ENCODE data around the gene GRIN3B.

The GRIN3B gene

DNA sequence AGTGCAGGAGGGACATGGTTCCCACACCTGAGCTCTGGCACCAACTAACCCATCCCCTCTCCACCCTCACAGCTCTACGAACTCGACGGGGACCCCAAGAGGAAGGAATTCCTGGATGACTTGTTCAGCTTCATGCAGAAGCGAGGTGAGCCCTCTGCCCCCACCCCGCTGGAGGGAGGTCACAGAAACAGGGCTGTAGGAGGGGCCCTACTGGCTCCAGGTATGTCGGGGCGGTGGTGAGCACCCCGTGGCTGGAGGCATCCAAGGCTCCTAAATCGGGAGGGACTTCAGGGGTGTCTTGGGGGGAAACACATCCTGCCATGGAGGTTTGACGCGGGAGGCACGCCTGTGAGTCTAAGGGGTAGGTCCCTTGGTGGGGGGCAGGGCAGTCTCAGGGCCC lies 40.2 kb upstream of the GRIN3B start:
- in situ Hi-C loops (cut with HindIII; ENCODE audit: low sequenced_read_pairs): no loop called here
- DNase-seq (ENCODE audit: low read depth): no peak
- TF ChIP-seq, protein P1, sequence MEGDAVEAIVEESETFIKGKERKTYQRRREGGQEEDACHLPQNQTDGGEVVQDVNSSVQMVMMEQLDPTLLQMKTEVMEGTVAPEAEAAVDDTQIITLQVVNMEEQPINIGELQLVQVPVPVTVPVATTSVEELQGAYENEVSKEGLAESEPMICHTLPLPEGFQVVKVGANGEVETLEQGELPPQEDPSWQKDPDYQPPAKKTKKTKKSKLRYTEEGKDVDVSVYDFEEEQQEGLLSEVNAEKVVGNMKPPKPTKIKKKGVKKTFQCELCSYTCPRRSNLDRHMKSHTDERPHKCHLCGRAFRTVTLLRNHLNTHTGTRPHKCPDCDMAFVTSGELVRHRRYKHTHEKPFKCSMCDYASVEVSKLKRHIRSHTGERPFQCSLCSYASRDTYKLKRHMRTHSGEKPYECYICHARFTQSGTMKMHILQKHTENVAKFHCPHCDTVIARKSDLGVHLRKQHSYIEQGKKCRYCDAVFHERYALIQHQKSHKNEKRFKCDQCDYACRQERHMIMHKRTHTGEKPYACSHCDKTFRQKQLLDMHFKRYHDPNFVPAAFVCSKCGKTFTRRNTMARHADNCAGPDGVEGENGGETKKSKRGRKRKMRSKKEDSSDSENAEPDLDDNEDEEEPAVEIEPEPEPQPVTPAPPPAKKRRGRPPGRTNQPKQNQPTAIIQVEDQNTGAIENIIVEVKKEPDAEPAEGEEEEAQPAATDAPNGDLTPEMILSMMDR (IDR thresholded peaks at IDR 0.05; ENCODE audit: low read depth, low read length, missing control alignments): no peak
- H3K4me3 ChIP-seq (ENCODE audit: low read depth, low read length): no peak overlapping the region

DNA sequence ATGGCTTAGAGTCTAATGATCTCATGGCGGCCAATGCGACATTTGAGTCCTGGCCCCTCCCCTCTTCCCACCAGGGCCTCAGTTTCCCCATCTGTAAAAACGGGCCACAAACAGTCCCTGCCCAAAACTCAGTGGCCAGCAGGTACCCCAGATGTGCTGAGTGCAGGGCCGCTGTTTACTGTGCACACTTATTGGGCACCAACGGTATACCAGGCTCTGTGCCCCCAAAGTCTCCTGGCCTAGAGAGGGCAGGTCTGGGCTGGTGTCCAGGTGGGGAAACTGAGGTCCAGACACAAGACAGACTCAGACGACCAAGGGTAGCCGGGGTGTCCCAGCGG lies 39.6 kb upstream of the GRIN3B start:
- no peak for DNase-seq (ENCODE audit: low read depth)
- H3K4me3 ChIP-seq (ENCODE audit: low read depth, low read length): no peak overlapping the region
- TF ChIP-seq, protein P1 (IDR thresholded peaks at IDR 0.05; ENCODE audit: low read depth, low read length, missing control alignments): no peak
- in situ Hi-C loops (cut with HindIII; ENCODE audit: low sequenced_read_pairs): no loop called here

DNA sequence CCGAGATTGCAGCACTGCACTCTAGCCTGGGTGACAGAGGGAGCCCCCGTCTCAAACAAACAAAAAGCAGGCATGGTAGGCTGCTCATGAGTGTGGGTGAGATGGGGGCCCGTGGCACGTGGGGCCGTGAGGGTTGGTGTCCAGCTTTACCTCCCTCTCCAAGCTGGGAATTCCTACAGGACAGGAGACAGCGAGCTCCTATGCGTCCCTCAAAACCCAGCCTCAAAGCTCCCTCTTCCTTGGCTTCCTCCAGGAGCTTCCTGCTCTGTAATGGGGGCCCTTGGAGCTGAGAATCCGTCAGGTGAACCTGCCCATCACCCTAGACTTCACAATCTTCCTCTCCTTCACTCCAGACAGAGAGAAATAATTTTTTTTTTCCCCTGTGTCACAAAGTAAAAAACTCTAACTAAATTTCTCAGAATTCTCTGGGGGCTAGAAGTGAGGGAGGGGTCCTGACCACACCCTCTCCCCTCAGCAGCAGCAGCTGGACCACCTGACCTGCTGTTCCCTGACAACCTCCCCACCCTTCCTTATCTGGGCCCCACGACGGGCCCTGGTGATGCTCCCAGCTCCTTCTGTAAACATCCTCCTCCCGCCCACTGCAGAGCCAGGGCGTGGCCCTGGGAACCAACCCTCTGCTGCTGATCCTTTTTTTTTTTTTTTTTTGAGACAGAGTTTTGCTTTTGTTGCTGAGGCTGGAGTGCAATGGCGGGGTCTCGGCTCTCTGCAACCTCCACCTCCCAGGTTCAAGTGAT lies 38.2 kb upstream of the GRIN3B start:
- in situ Hi-C loops (cut with HindIII; ENCODE audit: low sequenced_read_pairs): no loop called here
- TF ChIP-seq, protein P1 (IDR thresholded peaks at IDR 0.05; ENCODE audit: low read depth, low read length, missing control alignments): no peak
- no peak overlapping the region for H3K4me3 ChIP-seq (ENCODE audit: low read depth, low read length)
- no peak for DNase-seq (ENCODE audit: low read depth)

DNA sequence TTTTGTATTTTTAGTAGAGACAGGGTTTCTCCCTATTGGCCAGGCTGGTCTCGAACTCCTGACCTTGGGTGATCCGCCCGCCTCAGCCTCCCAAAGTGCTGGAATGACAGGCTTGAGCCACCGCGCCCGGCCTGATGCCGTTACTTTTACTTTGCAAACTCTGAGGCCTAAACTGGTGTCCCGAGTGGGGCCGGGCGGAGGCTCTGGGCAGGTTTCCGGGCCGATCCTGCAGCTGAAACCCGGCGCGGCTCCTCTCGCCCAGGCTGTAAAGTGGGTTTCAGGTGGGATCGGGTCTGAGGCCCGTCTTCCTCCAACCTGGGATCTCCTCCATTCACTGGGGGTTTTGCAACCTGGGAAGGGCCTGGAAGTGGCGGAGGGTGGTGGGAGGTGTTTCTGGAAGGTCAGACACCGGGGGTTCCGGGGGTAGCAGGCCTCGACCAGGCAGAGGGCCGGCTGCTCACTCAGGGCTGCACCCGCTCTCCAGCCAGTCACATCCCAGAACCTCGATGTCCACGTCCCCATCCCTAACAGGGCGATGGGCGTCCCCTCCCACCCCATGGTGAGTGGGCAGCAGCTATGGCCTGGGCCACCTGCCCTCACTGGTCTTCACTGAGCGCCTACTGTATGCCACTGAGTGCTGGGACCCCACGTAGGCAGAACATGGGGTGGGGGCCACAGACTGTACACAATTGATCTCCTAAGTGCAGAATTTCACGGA lies 37.4 kb upstream of the GRIN3B start:
- in situ Hi-C loops (cut with HindIII; ENCODE audit: low sequenced_read_pairs): no loop called here
- TF ChIP-seq, protein P1 (IDR thresholded peaks at IDR 0.05; ENCODE audit: low read depth, low read length, missing control alignments): no peak
- no peak overlapping the region for H3K4me3 ChIP-seq (ENCODE audit: low read depth, low read length)
- DNase-seq (ENCODE audit: low read depth): no peak

DNA sequence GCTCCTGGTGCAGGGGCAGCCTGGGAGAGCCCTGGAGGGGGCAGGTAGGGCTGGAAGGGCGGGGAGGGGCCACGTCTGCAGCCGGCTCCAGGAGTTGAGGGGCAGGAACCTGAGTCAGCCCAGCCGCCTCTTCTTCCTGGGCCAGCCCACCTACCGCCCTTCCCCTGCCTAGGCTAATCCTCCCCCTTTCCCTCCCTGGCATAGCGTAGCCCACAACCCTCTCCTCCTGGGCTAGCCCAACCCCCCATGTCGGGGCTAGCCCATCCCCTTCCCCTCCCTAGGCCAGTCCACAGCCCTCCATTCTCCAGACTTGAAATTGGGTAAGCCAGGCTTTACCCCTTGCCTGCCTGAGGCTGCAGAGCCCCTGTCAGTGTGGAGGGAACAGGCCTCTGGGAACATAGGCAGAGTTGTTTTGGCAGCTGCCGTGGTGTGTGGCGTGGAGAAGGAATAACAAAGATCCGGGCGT lies 36.7 kb upstream of the GRIN3B start:
- no peak for DNase-seq (ENCODE audit: low read depth)
- TF ChIP-seq, protein P1 (IDR thresholded peaks at IDR 0.05; ENCODE audit: low read depth, low read length, missing control alignments): no peak
- in situ Hi-C loops (cut with HindIII; ENCODE audit: low sequenced_read_pairs): no loop called here

DNA sequence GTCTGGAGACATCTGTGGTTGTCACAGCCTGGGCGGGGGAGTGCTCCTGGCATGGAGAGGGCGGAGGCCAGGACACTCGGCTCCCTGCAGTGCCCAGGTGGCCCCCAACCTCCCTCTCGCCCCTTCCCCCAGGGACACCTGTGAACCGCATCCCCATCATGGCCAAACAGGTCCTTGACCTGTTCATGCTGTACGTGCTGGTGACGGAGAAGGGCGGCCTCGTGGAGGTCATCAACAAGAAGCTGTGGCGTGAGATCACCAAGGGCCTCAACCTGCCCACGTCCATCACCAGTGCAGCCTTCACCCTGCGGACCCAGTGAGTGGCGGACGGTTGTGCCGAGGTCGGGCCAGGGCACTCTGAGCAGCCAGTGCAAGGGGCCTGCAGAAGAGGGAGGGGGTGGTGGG lies 36.1 kb upstream of the GRIN3B start:
- in situ Hi-C loops (cut with HindIII; ENCODE audit: low sequenced_read_pairs): no loop called here
- no peak overlapping the region for H3K4me3 ChIP-seq (ENCODE audit: low read depth, low read length)
- no peak for DNase-seq (ENCODE audit: low read depth)
- TF ChIP-seq, protein P1 (IDR thresholded peaks at IDR 0.05; ENCODE audit: low read depth, low read length, missing control alignments): no peak

More for the DNA sequence above, 36.7 kb upstream of the GRIN3B start:
- H3K4me3 ChIP-seq (ENCODE audit: low read depth, low read length): no peak overlapping the region

Measured in astrocyte of the cerebellum (primary cell).